Measurements from ENCODE around the gene NKAIN2.

The NKAIN2 gene

DNA sequence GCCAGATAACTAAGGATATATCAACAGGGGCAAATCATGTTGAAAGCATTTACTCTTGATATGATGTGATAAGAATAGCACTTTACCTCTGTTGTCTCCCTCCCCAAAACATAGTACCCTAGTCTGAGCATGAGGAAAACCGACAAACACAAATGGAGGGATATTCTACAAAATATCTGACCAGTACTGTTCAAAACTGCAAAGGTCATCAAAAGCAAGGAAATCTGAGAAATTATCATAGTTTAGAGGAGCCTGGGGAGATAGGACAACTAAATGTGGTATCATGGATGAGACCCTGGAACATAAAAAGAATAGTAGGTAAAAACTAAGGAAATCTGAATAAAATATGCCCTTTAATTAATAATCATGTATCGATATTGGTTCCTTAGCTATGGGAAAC lies 675.2 kb downstream of the NKAIN2 start:
- no peak for DNase-seq (ENCODE audit: low read depth)
- TF ChIP-seq, protein P1, sequence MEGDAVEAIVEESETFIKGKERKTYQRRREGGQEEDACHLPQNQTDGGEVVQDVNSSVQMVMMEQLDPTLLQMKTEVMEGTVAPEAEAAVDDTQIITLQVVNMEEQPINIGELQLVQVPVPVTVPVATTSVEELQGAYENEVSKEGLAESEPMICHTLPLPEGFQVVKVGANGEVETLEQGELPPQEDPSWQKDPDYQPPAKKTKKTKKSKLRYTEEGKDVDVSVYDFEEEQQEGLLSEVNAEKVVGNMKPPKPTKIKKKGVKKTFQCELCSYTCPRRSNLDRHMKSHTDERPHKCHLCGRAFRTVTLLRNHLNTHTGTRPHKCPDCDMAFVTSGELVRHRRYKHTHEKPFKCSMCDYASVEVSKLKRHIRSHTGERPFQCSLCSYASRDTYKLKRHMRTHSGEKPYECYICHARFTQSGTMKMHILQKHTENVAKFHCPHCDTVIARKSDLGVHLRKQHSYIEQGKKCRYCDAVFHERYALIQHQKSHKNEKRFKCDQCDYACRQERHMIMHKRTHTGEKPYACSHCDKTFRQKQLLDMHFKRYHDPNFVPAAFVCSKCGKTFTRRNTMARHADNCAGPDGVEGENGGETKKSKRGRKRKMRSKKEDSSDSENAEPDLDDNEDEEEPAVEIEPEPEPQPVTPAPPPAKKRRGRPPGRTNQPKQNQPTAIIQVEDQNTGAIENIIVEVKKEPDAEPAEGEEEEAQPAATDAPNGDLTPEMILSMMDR (conservative IDR thresholded peaks at IDR 0.05; ENCODE audit: control insufficient read depth, insufficient read depth, low read depth, low read length), result no peak
- no peak overlapping the region for H3K4me3 ChIP-seq (ENCODE audit: control insufficient read depth, low read depth, low read length)

GRCh38 chr6:124479991-124480430 lies 676.3 kb downstream of the NKAIN2 start:
- no peak overlapping the region for H3K4me3 ChIP-seq (ENCODE audit: control insufficient read depth, low read depth, low read length)
- TF ChIP-seq, protein P1 (conservative IDR thresholded peaks at IDR 0.05; ENCODE audit: control insufficient read depth, insufficient read depth, low read depth, low read length), result no peak
- no peak for DNase-seq (ENCODE audit: low read depth)

- no peak for DNase-seq (ENCODE audit: low read depth)
- TF ChIP-seq, protein P1 (conservative IDR thresholded peaks at IDR 0.05; ENCODE audit: control insufficient read depth, insufficient read depth, low read depth, low read length), result no peak
- H3K4me3 ChIP-seq (ENCODE audit: control insufficient read depth, low read depth, low read length), result no peak overlapping the region
These were observed 678.4 kb downstream of the NKAIN2 start for GRCh38 chr6:124482071-124482491.

GRCh38 chr6:124487623-124488431 lies 684.2 kb downstream of the NKAIN2 start:
- TF ChIP-seq, protein P1 (conservative IDR thresholded peaks at IDR 0.05; ENCODE audit: control insufficient read depth, insufficient read depth, low read depth, low read length), result no peak
- peak; percentile 49 for DNase-seq (ENCODE audit: low read depth)
- H3K4me3 ChIP-seq (ENCODE audit: control insufficient read depth, low read depth, low read length), result no peak overlapping the region

- no peak overlapping the region for H3K4me3 ChIP-seq (ENCODE audit: control insufficient read depth, low read depth, low read length)
- DNase-seq (ENCODE audit: low read depth), result no peak
- TF ChIP-seq, protein P1 (conservative IDR thresholded peaks at IDR 0.05; ENCODE audit: control insufficient read depth, insufficient read depth, low read depth, low read length), result no peak
These were observed 686.5 kb downstream of the NKAIN2 start for GRCh38 chr6:124490122-124490521.

DNA sequence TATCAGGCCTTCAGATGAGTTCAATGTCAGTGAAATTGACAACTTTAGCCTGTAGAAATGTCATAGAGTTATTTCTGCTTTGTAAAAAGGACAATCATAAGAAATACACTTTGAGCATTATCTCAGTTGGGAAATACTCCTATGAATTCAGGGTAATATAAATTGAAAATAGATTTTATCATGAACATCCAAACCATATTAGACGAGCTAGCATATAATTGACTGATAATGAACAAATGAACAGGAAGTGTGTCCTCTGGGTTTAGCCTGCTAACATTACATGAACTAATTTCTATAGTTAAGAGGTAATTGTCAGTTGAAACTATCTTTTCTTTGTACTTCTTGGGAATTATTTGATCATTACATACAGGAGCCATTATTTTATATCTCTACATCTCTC lies 689.6 kb downstream of the NKAIN2 start:
- no peak for DNase-seq (ENCODE audit: low read depth)
- TF ChIP-seq, protein P1 (conservative IDR thresholded peaks at IDR 0.05; ENCODE audit: control insufficient read depth, insufficient read depth, low read depth, low read length), result no peak
- H3K4me3 ChIP-seq (ENCODE audit: control insufficient read depth, low read depth, low read length), result no peak overlapping the region

All from fibroblast of mammary gland (primary cell).